ENCODE data around the gene SMIM24.

SMIM24 gene

GRCh38 chr19:3494559-3494958 lies 14.2 kb upstream of the SMIM24 start:
- no peak for DNase-seq
- ChIA-PET POLR2A (interaction anchor here (0.7 kb wide), 1 partner anchor 171 kb away, joined by 8 read pairs; no protein-coding TSS in a partner anchor), CTCF (interaction anchor here (0.6 to 2.6 kb wide), 2 partner anchors 10 to 160 kb away, joined by 3 to 13 read pairs; partner anchors contain the start of gene SMIM44)
- Histone ChIP-seq H3K9me3 (ENCODE audit: control extremely low read depth in 1 of 5, control insufficient read depth in 4 of 5, insufficient read depth in 2 of 5, low read depth in 1 of 5, low read length in 4 of 5) (no peaks in the 10 kb centered on the region), H3K36me3 (ENCODE audit: control insufficient read depth in 4 of 4, insufficient read depth in 4 of 4, low read length in 3 of 4) (peaks cover 2 to 63% (median 41%) of the 10 kb centered on the region in 4 experiments), H3K27me3 (replicated peaks in 2 of 5; ENCODE audit: control insufficient read depth in 4 of 5, insufficient read depth in 5 of 5, low read length in 4 of 5) (no peaks in the 10 kb centered on the region), H3K4me3 (ENCODE audit: control insufficient read depth in 1 of 7, extremely low read depth in 1 of 7, insufficient read depth in 4 of 7, low read depth in 2 of 7, low read length in 6 of 7) (no peak overlapping the region), H3K27ac (ENCODE audit: insufficient read depth in 1 of 2, low read depth in 1 of 2, low read length in 2 of 2, poor library complexity in 1 of 2, severe bottlenecking in 2 of 2) (no peak overlapping the region), H3K4me1 (ENCODE audit: control extremely low read depth in 1 of 4, control insufficient read depth in 4 of 4, insufficient read depth in 4 of 4, low read length in 3 of 4) (peaks cover 0 to 5% (median 2%) of the 10 kb centered on the region in 4 experiments)
- WGBS (ENCODE audit: insufficient coverage): 96% methylated on average over 18 of the region's 18 CpGs

GRCh38 chr19:3494051-3494450 lies 13.7 kb upstream of the SMIM24 start:
- ChIA-PET POLR2A (interaction anchor here (0.7 kb wide), 1 partner anchor 172 kb away, joined by 8 read pairs; no protein-coding TSS in a partner anchor), CTCF (interaction anchor here (2.6 kb wide), 1 partner anchor 10 kb away, joined by 13 read pairs; the partner anchor contains the start of gene SMIM44)
- H3K4me3 ChIP-seq (ENCODE audit: control insufficient read depth in 1 of 7, extremely low read depth in 1 of 7, insufficient read depth in 4 of 7, low read depth in 2 of 7, low read length in 6 of 7): no peak overlapping the region
- peaks cover 0 to under 1% (median 0%) of the 10 kb centered on the region in 4 experiments for H3K4me1 ChIP-seq (ENCODE audit: control extremely low read depth in 1 of 4, control insufficient read depth in 4 of 4, insufficient read depth in 4 of 4, low read length in 3 of 4)
- H3K9me3 ChIP-seq (ENCODE audit: control extremely low read depth in 1 of 5, control insufficient read depth in 4 of 5, insufficient read depth in 2 of 5, low read depth in 1 of 5, low read length in 4 of 5): no peaks in the 10 kb centered on the region
- 98% methylated on average over 10 of the region's 15 CpGs for WGBS (ENCODE audit: insufficient coverage)
- no peaks in the 10 kb centered on the region for H3K27me3 ChIP-seq (replicated peaks in 2 of 5; ENCODE audit: control insufficient read depth in 4 of 5, insufficient read depth in 5 of 5, low read length in 4 of 5)
- H3K27ac ChIP-seq (ENCODE audit: insufficient read depth in 1 of 2, low read depth in 1 of 2, low read length in 2 of 2, poor library complexity in 1 of 2, severe bottlenecking in 2 of 2): no peak overlapping the region
- peaks cover 2 to 63% (median 41%) of the 10 kb centered on the region in 4 experiments for H3K36me3 ChIP-seq (ENCODE audit: control insufficient read depth in 4 of 4, insufficient read depth in 4 of 4, low read length in 3 of 4)
- DNase-seq: no peak

GRCh38 chr19:3493651-3494050 lies 13.3 kb upstream of the SMIM24 start:
- 95% methylated on average over 14 of the region's 14 CpGs for WGBS (ENCODE audit: insufficient coverage)
- Histone ChIP-seq H3K36me3 (ENCODE audit: control insufficient read depth in 4 of 4, insufficient read depth in 4 of 4, low read length in 3 of 4) (peaks cover 2 to 63% (median 41%) of the 10 kb centered on the region in 4 experiments), H3K27ac (ENCODE audit: insufficient read depth in 1 of 2, low read depth in 1 of 2, low read length in 2 of 2, poor library complexity in 1 of 2, severe bottlenecking in 2 of 2) (no peak overlapping the region), H3K4me3 (ENCODE audit: control insufficient read depth in 1 of 7, extremely low read depth in 1 of 7, insufficient read depth in 4 of 7, low read depth in 2 of 7, low read length in 6 of 7) (no peak overlapping the region), H3K4me1 (ENCODE audit: control extremely low read depth in 1 of 4, control insufficient read depth in 4 of 4, insufficient read depth in 4 of 4, low read length in 3 of 4) (no peaks in the 10 kb centered on the region), H3K9me3 (ENCODE audit: control extremely low read depth in 1 of 5, control insufficient read depth in 4 of 5, insufficient read depth in 2 of 5, low read depth in 1 of 5, low read length in 4 of 5) (no peaks in the 10 kb centered on the region), H3K27me3 (replicated peaks in 2 of 5; ENCODE audit: control insufficient read depth in 4 of 5, insufficient read depth in 5 of 5, low read length in 4 of 5) (no peaks in the 10 kb centered on the region)
- ChIA-PET POLR2A (no interaction called here), CTCF (interaction anchor here (2.6 kb wide), 1 partner anchor 9 kb away, joined by 13 read pairs; the partner anchor contains the start of gene SMIM44)
- DNase-seq: no peak

- Histone ChIP-seq H3K27ac (ENCODE audit: insufficient read depth in 1 of 2, low read depth in 1 of 2, low read length in 2 of 2, poor library complexity in 1 of 2, severe bottlenecking in 2 of 2) (no peak overlapping the region), H3K9me3 (ENCODE audit: control extremely low read depth in 1 of 5, control insufficient read depth in 4 of 5, insufficient read depth in 2 of 5, low read depth in 1 of 5, low read length in 4 of 5) (no peaks in the 10 kb centered on the region), H3K4me3 (ENCODE audit: control insufficient read depth in 1 of 7, extremely low read depth in 1 of 7, insufficient read depth in 4 of 7, low read depth in 2 of 7, low read length in 6 of 7) (no peak overlapping the region), H3K27me3 (replicated peaks in 2 of 5; ENCODE audit: control insufficient read depth in 4 of 5, insufficient read depth in 5 of 5, low read length in 4 of 5) (no peaks in the 10 kb centered on the region), H3K36me3 (ENCODE audit: control insufficient read depth in 4 of 4, insufficient read depth in 4 of 4, low read length in 3 of 4) (peaks cover 2 to 63% (median 44%) of the 10 kb centered on the region in 4 experiments), H3K4me1 (ENCODE audit: control extremely low read depth in 1 of 4, control insufficient read depth in 4 of 4, insufficient read depth in 4 of 4, low read length in 3 of 4) (no peaks in the 10 kb centered on the region)
- DNase-seq: no peak
- WGBS (ENCODE audit: insufficient coverage): 94% methylated on average over 8 of the region's 16 CpGs
- ChIA-PET CTCF (interaction anchor here (1.3 to 2.6 kb wide), 2 partner anchors 9 to 14 kb away, joined by 4 to 13 read pairs; partner anchors contain the start of gene SMIM44), POLR2A (no interaction called here)
These were observed 12.6 kb upstream of the SMIM24 start for GRCh38 chr19:3492919-3493318.

GRCh38 chr19:3492131-3492839 lies 12.0 kb upstream of the SMIM24 start:
- peaks cover 2 to 61% (median 43%) of the 10 kb centered on the region in 4 experiments for H3K36me3 ChIP-seq (ENCODE audit: control insufficient read depth in 4 of 4, insufficient read depth in 4 of 4, low read length in 3 of 4)
- no peak for DNase-seq
- no peak overlapping the region for H3K4me3 ChIP-seq (ENCODE audit: control insufficient read depth in 1 of 7, extremely low read depth in 1 of 7, insufficient read depth in 4 of 7, low read depth in 2 of 7, low read length in 6 of 7)
- POLR2A ChIA-PET: no interaction called here
- H3K9me3 ChIP-seq (ENCODE audit: control extremely low read depth in 1 of 5, control insufficient read depth in 4 of 5, insufficient read depth in 2 of 5, low read depth in 1 of 5, low read length in 4 of 5): no peaks in the 10 kb centered on the region
- CTCF ChIA-PET: interaction anchor here (1.2 to 1.3 kb wide), 2 partner anchors 9 to 13 kb away, joined by 3 to 4 read pairs; partner anchors contain the start of gene SMIM44
- H3K27me3 ChIP-seq (replicated peaks in 2 of 5; ENCODE audit: control insufficient read depth in 4 of 5, insufficient read depth in 5 of 5, low read length in 4 of 5): no peaks in the 10 kb centered on the region
- WGBS (ENCODE audit: insufficient coverage): 95% methylated on average over 25 of the region's 45 CpGs
- no peak overlapping the region for H3K27ac ChIP-seq (ENCODE audit: insufficient read depth in 1 of 2, low read depth in 1 of 2, low read length in 2 of 2, poor library complexity in 1 of 2, severe bottlenecking in 2 of 2)
- H3K4me1 ChIP-seq (ENCODE audit: control extremely low read depth in 1 of 4, control insufficient read depth in 4 of 4, insufficient read depth in 4 of 4, low read length in 3 of 4): no peaks in the 10 kb centered on the region

- peaks cover 2 to 57% (median 40%) of the 10 kb centered on the region in 4 experiments for H3K36me3 ChIP-seq (ENCODE audit: control insufficient read depth in 4 of 4, insufficient read depth in 4 of 4, low read length in 3 of 4)
- DNase-seq: no peak
- H3K4me3 ChIP-seq (ENCODE audit: control insufficient read depth in 1 of 7, extremely low read depth in 1 of 7, insufficient read depth in 4 of 7, low read depth in 2 of 7, low read length in 6 of 7): no peak overlapping the region
- POLR2A ChIA-PET: interaction anchor here (0.5 kb wide), 1 partner anchor 515 kb away, joined by 3 read pairs; no protein-coding TSS in a partner anchor
- WGBS (ENCODE audit: insufficient coverage): 97% methylated on average over 53 of the region's 55 CpGs
- H3K4me1 ChIP-seq (ENCODE audit: control extremely low read depth in 1 of 4, control insufficient read depth in 4 of 4, insufficient read depth in 4 of 4, low read length in 3 of 4): no peaks in the 10 kb centered on the region
- no peak overlapping the region for H3K27ac ChIP-seq (ENCODE audit: insufficient read depth in 1 of 2, low read depth in 1 of 2, low read length in 2 of 2, poor library complexity in 1 of 2, severe bottlenecking in 2 of 2)
- H3K27me3 ChIP-seq (replicated peaks in 2 of 5; ENCODE audit: control insufficient read depth in 4 of 5, insufficient read depth in 5 of 5, low read length in 4 of 5): no peaks in the 10 kb centered on the region
- CTCF ChIA-PET: interaction anchor here (0.6 to 1.2 kb wide), 6 partner anchors 8 to 205 kb away, joined by 3 to 4 read pairs (median 3); partner anchors contain the start of gene SMIM44
- no peaks in the 10 kb centered on the region for H3K9me3 ChIP-seq (ENCODE audit: control extremely low read depth in 1 of 5, control insufficient read depth in 4 of 5, insufficient read depth in 2 of 5, low read depth in 1 of 5, low read length in 4 of 5)
These were observed 11.2 kb upstream of the SMIM24 start for GRCh38 chr19:3491396-3492119.

Data from common myeloid progenitor, CD34-positive (primary cell).